ENCODE results near the gene WDR73.

- TF ChIP-seq POLR2AphosphoS5 (IDR thresholded peaks at IDR 0.05; ENCODE audit: low read depth, low read length) (peak; percentile 74), TAF1 (IDR thresholded peaks at IDR 0.05; ENCODE audit: borderline replicate concordance, low read depth, low read length) (no peak), POLR2A (IDR thresholded peaks at IDR 0.05; ENCODE audit: low read depth, low read length) (peak; percentile 64; the same call in 1 of the 2 replicates)
Observed at GRCh38 chr15:84653910-84654688, at the start of gene WDR73.

All from GM12892 (cell line).